ENCODE results near the gene STIMATE. TPM values are rescaled to one million over a fixed set of nuclear protein-coding genes. Genes with fewer than 3 reads are reported as not detected.

Gene STIMATE
- polyA plus RNA-seq: 10 to 100 TPM in 2 of 3 donors, 1 to 10 TPM in 1; 4.1 to 14.4 (median 12.9) TPM

- H3K27ac ChIP-seq (ENCODE audit: low read depth, low read length): no peak within 1 kb of the TSS
- 0 to 1% (median 1%) methylated on average over 73 to 85 of the region's 85 CpGs for WGBS, 3 donors
Measured at GRCh38 chr3:52897130-52898122, at the start of gene STIMATE. STIMATE (minus strand) TSS chr3:52897548; CDS start chr3:52897450, 98 bp downstream.

GRCh38 chr3:52939600-52939999 is 42.3 kb upstream of the STIMATE start:
- H3K27ac ChIP-seq (ENCODE audit: low read depth, low read length): no peak overlapping the region

GRCh38 chr3:52934630-52935530 is 37.5 kb upstream of the STIMATE start:
- WGBS, 3 donors: 18 to 19% (median 18%) methylated on average over 8 of the region's 8 CpGs
- no peak overlapping the region for H3K27ac ChIP-seq (ENCODE audit: low read depth, low read length)

- H3K27ac ChIP-seq (ENCODE audit: low read depth, low read length): no peak overlapping the region
- WGBS, 3 donors: 81 to 93% (median 87%) methylated on average over 2 of the region's 2 CpGs
Measured at GRCh38 chr3:52931889-52932288, 34.5 kb upstream of the STIMATE start.

- 79 to 93% (median 88%) methylated on average over 6 of the region's 6 CpGs for WGBS, 3 donors
- no peak overlapping the region for H3K27ac ChIP-seq (ENCODE audit: low read depth, low read length)
Measured at GRCh38 chr3:52931328-52931727, 34.0 kb upstream of the STIMATE start.

GRCh38 chr3:52930748-52931147 is 33.4 kb upstream of the STIMATE start:
- H3K27ac ChIP-seq (ENCODE audit: low read depth, low read length): no peak overlapping the region
- 88 to 90% (median 90%) methylated on average over 3 of the region's 3 CpGs for WGBS, 3 donors

- H3K27ac ChIP-seq (ENCODE audit: low read depth, low read length): no peak overlapping the region
- WGBS, 3 donors: 86 to 98% (median 96%) methylated on average over 2 of the region's 2 CpGs
Measured at GRCh38 chr3:52926554-52926953, 29.2 kb upstream of the STIMATE start.

GRCh38 chr3:52925405-52926313 is 28.3 kb upstream of the STIMATE start:
- WGBS, 3 donors: 77 to 79% (median 77%) methylated on average over 6 of the region's 6 CpGs
- no peak overlapping the region for H3K27ac ChIP-seq (ENCODE audit: low read depth, low read length)

GRCh38 chr3:52923963-52924362 is 26.6 kb upstream of the STIMATE start:
- 75 to 95% (median 80%) methylated on average over 2 of the region's 2 CpGs for WGBS, 3 donors
- H3K27ac ChIP-seq (ENCODE audit: low read depth, low read length): no peak overlapping the region

GRCh38 chr3:52920841-52921240 is 23.5 kb upstream of the STIMATE start:
- WGBS, 3 donors: 55 to 90% (median 69%) methylated on average over 2 of the region's 2 CpGs

GRCh38 chr3:52917044-52917443 is 19.7 kb upstream of the STIMATE start:
- WGBS, 3 donors: 39 to 84% (median 84%) methylated on average over 3 of the region's 3 CpGs
- H3K27ac ChIP-seq (ENCODE audit: low read depth, low read length): no peak overlapping the region

More at GRCh38 chr3:52920841-52921240, 23.5 kb upstream of the STIMATE start:
- no peak overlapping the region for H3K27ac ChIP-seq (ENCODE audit: low read depth, low read length)

- no peak overlapping the region for H3K27ac ChIP-seq (ENCODE audit: low read depth, low read length)
- WGBS, 3 donors: 82 to 87% (median 84%) methylated on average over 6 of the region's 6 CpGs
Measured at GRCh38 chr3:52915294-52915693, 17.9 kb upstream of the STIMATE start.

- no peak overlapping the region for H3K27ac ChIP-seq (ENCODE audit: low read depth, low read length)
- 41 to 87% (median 84%) methylated on average over 9 of the region's 9 CpGs for WGBS, 3 donors
Measured at GRCh38 chr3:52912885-52913731, 15.8 kb upstream of the STIMATE start.

- WGBS, 3 donors: 38 to 95% (median 92%) methylated on average over 6 of the region's 6 CpGs
- H3K27ac ChIP-seq (ENCODE audit: low read depth, low read length): no peak overlapping the region
Measured at GRCh38 chr3:52910823-52911222, 13.5 kb upstream of the STIMATE start.

GRCh38 chr3:52907497-52907896 is 10.1 kb upstream of the STIMATE start:
- WGBS, 3 donors: 88 to 95% (median 93%) methylated on average over 5 of the region's 5 CpGs

GRCh38 chr3:52904552-52904951 is 7.2 kb upstream of the STIMATE start:
- 55 to 94% (median 86%) methylated on average over 1 of the region's 1 CpG for WGBS, 3 donors
- no peak overlapping the region for H3K27ac ChIP-seq (ENCODE audit: low read depth, low read length)

More at GRCh38 chr3:52907497-52907896, 10.1 kb upstream of the STIMATE start:
- H3K27ac ChIP-seq (ENCODE audit: low read depth, low read length): no peak overlapping the region

- H3K27ac ChIP-seq (ENCODE audit: low read depth, low read length): no peak overlapping the region
- WGBS, 3 donors: 75 to 91% (median 90%) methylated on average over 3 of the region's 3 CpGs
Measured at GRCh38 chr3:52904000-52904399, 6.7 kb upstream of the STIMATE start.
